WTC11 (cell line): ENCODE data around the gene GPR149. TPM values are rescaled to one million over a fixed set of nuclear protein-coding genes. Genes with fewer than 3 reads are reported as not detected.

ENCODE experiments used
- ATAC-seq: fragments of 200-7000 bp; cut with Tn5 transposase; 2 replicates; pipeline ENCODE4 v1.10.0; 2021; ENCODE audit warnings: mild to moderate bottlenecking, moderate library complexity
- CTCF ChIA-PET: fragments of 300-600 bp; sonication (Branson Sonifier 250); formaldehyde crosslinking; loops from one replicate; lab custom pipeline; 2021; ENCODE audit warnings: antibody characterized with exemption; lab: Charles Lee
- POLR2A ChIA-PET: fragments of 350-600 bp; sonication (Branson Sonifier 250); formaldehyde crosslinking; loops from one replicate; lab custom pipeline; 2021; ENCODE audit warnings: antibody characterized with exemption; lab: Charles Lee
- DNase-seq: peaks from one replicate; pipeline ENCODE4 v3.0.0; 2021; ENCODE audit warnings: low spot score
- H3K27ac Mint-ChIP-seq: 2 replicates; pipeline ENCODE4 v1.8.0; 2021; ENCODE audit warnings: mixed read lengths
- H3K27me3 Mint-ChIP-seq: 2 replicates; pipeline ENCODE4 v1.8.0; 2021; ENCODE audit warnings: low read depth, mild to moderate bottlenecking, moderate library complexity, mixed read lengths
- H3K36me3 Mint-ChIP-seq: 2 replicates; pipeline ENCODE4 v1.8.0; 2021; ENCODE audit warnings: mixed read lengths
- H3K4me1 Mint-ChIP-seq: 2 replicates; pipeline ENCODE4 v1.8.0; 2022; ENCODE audit warnings: mixed read lengths
- H3K4me3 Mint-ChIP-seq: 2 replicates; pipeline ENCODE4 v1.8.0; 2021; ENCODE audit warnings: mild to moderate bottlenecking, moderate library complexity, mixed read lengths
- H3K9me3 Mint-ChIP-seq: 2 replicates; pipeline ENCODE4 v1.8.0; 2021; ENCODE audit warnings: mixed read lengths
- CBFB ChIP-seq: sonication (generic); formaldehyde crosslinking; IDR thresholded peaks from 2 replicates; pipeline ENCODE4 v1.8.1; 2022; ENCODE audit warnings: mild to moderate bottlenecking, low read depth, missing genetic modification reagents
- CREB1 ChIP-seq: sonication (generic); formaldehyde crosslinking; IDR thresholded peaks from 2 replicates; pipeline ENCODE4 v1.8.0; 2023; ENCODE audit warnings: mild to moderate bottlenecking, missing genetic modification reagents
- ETV6 ChIP-seq: sonication (generic); formaldehyde crosslinking; IDR thresholded peaks from 2 replicates; pipeline ENCODE4 v1.8.1; 2022; ENCODE audit warnings: mild to moderate bottlenecking, missing genetic modification reagents
- RORB ChIP-seq: fragments of 250-450 bp; sonication (Bioruptor Pico); IDR thresholded peaks from 2 replicates; pipeline ENCODE4 v1.9.0; 2021; ENCODE audit warnings: mild to moderate bottlenecking
- SOX15 ChIP-seq: fragments of 250-450 bp; sonication (Bioruptor Pico); IDR thresholded peaks from 2 replicates; pipeline ENCODE4 v1.9.0; 2021; ENCODE audit warnings: mild to moderate bottlenecking
- TP53 ChIP-seq: sonication (generic); formaldehyde crosslinking; IDR thresholded peaks from 2 replicates; pipeline ENCODE4 v1.8.1; 2023; ENCODE audit warnings: mild to moderate bottlenecking, missing genetic modification reagents
- ZBTB21 ChIP-seq: sonication (generic); formaldehyde crosslinking; IDR thresholded peaks from 2 replicates; pipeline ENCODE4 v1.8.1; 2023; ENCODE audit warnings: mild to moderate bottlenecking, missing genetic modification reagents, borderline replicate concordance
- ZNF138 ChIP-seq: sonication (generic); formaldehyde crosslinking; conservative IDR thresholded peaks from 2 replicates; pipeline ENCODE4 v1.8.1; 2022; ENCODE audit warnings: mild to moderate bottlenecking, moderate library complexity, missing genetic modification reagents
- ZNF232 ChIP-seq: sonication (generic); formaldehyde crosslinking; IDR thresholded peaks from 2 replicates; pipeline ENCODE4 v1.8.0; 2022; ENCODE audit warnings: mild to moderate bottlenecking, missing genetic modification reagents
- ZNF263 ChIP-seq: sonication (generic); formaldehyde crosslinking; IDR thresholded peaks from 2 replicates; pipeline ENCODE4 v1.8.1; 2022; ENCODE audit warnings: low read depth, mild to moderate bottlenecking, moderate library complexity, missing genetic modification reagents
- ZNF317 ChIP-seq: sonication (generic); formaldehyde crosslinking; IDR thresholded peaks from 2 replicates; pipeline ENCODE4 v1.8.1; 2023; ENCODE audit warnings: low read depth, mild to moderate bottlenecking, moderate library complexity, missing genetic modification reagents, borderline replicate concordance
- ZNF423 ChIP-seq: fragments of 250-450 bp; sonication (Bioruptor Pico); IDR thresholded peaks from 2 replicates; pipeline ENCODE4 v2.1.2; 2022; ENCODE audit warnings: mild to moderate bottlenecking, moderate library complexity
- total RNA-seq: library from RNA; stranded (reverse); gene quantifications from 3 replicates; pipeline ENCODE4 v1.2.3, GENCODE V29; 2021
- TF ChIP-seq, protein P1 (sequence below): sonication (generic); formaldehyde crosslinking; IDR thresholded peaks from 2 replicates; pipeline ENCODE4 v1.8.0; 2023; ENCODE audit warnings: missing genetic modification reagents, mild to moderate bottlenecking, borderline replicate concordance
- TF ChIP-seq, protein P2 (sequence below): sonication (generic); formaldehyde crosslinking; IDR thresholded peaks from 2 replicates; pipeline ENCODE4 v1.8.0; 2022; ENCODE audit warnings: mild to moderate bottlenecking, missing genetic modification reagents
- TF ChIP-seq, protein P3 (sequence below): sonication (generic); formaldehyde crosslinking; IDR thresholded peaks from 2 replicates; pipeline ENCODE4 v1.8.1; 2023; ENCODE audit warnings: mild to moderate bottlenecking, moderate library complexity, missing genetic modification reagents
- TF ChIP-seq, protein P4 (sequence below): fragments of 250-450 bp; sonication (Bioruptor Pico); IDR thresholded peaks from 2 replicates; pipeline ENCODE4 v1.9.0; 2021; ENCODE audit warnings: mild to moderate bottlenecking
- TF ChIP-seq, protein P5 (sequence below): fragments of 250-450 bp; sonication (Bioruptor Pico); IDR thresholded peaks from 2 replicates; pipeline ENCODE4 v1.9.0; 2021; ENCODE audit warnings: mild to moderate bottlenecking, borderline replicate concordance

The GPR149 gene
- total RNA-seq, 1 experiment from 2014 or later = not detected

DNA sequence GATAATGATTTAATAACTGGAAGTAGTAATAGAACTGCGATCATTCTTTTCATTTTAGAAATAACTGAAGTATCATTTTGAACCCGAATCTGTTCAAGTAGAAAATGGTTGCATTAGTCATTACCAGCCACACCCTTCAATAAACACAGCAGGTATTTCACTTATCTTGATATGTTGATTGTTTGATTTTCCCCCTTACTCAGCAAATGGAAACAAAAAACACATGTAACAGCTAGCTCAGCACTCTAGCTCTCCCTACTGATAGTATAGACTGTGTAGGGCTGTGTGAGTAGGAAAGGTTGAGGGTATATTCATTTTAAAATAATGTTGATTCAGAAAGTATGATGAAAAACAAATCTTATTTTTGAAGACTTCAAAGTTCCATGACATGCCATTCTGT lies 1.1 kb upstream of the GPR149 start (continued):
- TF ChIP-seq, protein P1, sequence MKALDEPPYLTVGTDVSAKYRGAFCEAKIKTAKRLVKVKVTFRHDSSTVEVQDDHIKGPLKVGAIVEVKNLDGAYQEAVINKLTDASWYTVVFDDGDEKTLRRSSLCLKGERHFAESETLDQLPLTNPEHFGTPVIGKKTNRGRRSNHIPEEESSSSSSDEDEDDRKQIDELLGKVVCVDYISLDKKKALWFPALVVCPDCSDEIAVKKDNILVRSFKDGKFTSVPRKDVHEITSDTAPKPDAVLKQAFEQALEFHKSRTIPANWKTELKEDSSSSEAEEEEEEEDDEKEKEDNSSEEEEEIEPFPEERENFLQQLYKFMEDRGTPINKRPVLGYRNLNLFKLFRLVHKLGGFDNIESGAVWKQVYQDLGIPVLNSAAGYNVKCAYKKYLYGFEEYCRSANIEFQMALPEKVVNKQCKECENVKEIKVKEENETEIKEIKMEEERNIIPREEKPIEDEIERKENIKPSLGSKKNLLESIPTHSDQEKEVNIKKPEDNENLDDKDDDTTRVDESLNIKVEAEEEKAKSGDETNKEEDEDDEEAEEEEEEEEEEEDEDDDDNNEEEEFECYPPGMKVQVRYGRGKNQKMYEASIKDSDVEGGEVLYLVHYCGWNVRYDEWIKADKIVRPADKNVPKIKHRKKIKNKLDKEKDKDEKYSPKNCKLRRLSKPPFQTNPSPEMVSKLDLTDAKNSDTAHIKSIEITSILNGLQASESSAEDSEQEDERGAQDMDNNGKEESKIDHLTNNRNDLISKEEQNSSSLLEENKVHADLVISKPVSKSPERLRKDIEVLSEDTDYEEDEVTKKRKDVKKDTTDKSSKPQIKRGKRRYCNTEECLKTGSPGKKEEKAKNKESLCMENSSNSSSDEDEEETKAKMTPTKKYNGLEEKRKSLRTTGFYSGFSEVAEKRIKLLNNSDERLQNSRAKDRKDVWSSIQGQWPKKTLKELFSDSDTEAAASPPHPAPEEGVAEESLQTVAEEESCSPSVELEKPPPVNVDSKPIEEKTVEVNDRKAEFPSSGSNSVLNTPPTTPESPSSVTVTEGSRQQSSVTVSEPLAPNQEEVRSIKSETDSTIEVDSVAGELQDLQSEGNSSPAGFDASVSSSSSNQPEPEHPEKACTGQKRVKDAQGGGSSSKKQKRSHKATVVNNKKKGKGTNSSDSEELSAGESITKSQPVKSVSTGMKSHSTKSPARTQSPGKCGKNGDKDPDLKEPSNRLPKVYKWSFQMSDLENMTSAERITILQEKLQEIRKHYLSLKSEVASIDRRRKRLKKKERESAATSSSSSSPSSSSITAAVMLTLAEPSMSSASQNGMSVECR (CRISPR knock-in tag) = no peak
- TF ChIP-seq ZNF232 (CRISPR knock-in tag) (no peak), ZNF138 (CRISPR knock-in tag) (no peak)

DNA sequence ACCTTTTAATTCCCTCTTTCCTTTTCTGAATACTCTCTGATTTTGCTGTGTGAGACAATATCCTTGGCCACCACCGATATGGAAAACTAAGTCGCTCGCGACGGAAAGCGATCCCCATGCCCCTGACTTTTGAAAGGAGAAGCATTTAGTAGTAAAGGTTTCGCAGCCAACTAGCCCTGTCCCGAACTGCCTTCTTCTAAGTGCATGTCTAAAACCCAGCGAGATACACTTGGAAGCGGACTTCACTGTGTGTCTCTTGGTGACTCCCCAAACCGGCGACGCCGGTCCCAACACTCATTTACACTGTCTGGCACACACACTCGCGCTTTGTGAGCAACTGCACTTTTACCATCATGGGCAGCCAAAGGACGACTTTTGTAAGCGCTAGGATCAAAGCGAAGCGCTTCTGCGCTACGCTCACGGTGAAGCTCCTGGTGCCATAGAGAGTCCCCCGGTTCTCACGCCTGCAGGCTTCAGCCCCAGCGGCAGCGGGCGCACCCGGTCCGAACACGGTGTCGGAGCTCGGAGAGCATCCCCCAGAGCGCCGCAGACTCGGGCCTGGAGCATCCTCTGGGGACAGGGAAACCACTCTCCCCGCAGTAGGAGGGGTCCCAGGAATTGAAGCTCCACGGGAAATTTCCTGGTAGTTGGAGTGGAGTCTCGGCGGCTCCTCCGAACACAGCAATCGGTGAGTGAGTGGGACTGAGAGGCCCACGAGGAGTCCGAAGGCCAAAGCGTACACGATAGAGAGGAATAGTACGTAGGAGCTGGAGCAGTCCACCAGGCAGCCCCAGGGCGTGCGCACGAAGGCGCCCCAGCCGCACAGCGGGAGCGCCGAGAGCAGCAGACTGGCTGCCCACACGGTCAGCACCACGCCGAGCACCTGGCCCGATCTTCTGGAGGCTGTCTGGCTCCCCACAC lies 1.4 kb downstream of the GPR149 start:
- DNase-seq = peak; percentile 47
- ChIA-PET POLR2A (no interaction called here), CTCF (interaction anchor here (1.1 to 1.4 kb wide), 2 partner anchors 124 to 131 kb away, joined by 3 to 4 read pairs; no protein-coding TSS in a partner anchor)
- H3K27me3 Mint-ChIP-seq = peaks cover 41% of the 10 kb centered on the region
- peak overlapping the region; percentile 81 for H3K4me3 Mint-ChIP-seq
- no peak overlapping the region for H3K27ac Mint-ChIP-seq
- TF ChIP-seq ETV6 (0 out of 2 replicates have a peak, but pooled peaks have one; percentile 49), CBFB (CRISPR knock-in tag) (0 out of 2 replicates have a peak, but pooled peaks have one; percentile 10), ZNF423 (CRISPR knock-in tag) (0 out of 2 replicates have a peak, but pooled peaks have one; percentile 21), SOX15 (no peak)
- peaks cover 31% of the 10 kb centered on the region for H3K4me1 Mint-ChIP-seq
- no peaks in the 10 kb centered on the region for H3K9me3 Mint-ChIP-seq
- ATAC-seq = peak; percentile 66
- no peaks in the 10 kb centered on the region for H3K36me3 Mint-ChIP-seq

DNA sequence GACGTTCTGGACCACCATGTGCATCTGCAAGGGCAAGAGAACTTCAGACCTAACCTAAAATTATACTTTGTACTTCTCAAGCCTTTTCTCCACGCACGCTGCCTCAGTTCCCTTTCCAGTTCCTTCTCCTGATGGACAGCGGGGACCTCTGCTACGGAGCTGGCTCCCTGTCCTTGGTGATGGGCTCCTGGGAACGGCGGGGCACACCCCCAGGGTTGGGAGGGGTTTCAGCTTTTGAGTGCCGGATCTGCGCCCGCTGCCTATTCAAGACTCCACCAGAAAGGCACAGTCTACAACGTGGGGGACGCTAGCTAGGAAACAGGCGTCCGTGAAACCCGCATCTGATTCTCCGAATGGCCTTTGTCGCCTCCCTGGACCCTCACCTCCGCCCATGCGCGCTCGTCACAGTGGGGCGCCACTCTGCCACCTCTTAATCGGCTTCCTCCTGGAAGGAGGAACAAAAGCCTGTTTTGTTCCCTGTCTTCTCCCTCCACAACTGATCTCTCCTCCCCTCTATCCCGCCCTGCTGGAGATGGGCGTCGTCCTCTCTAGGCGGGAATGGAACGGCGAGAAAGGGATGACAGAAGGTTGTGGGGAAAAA lies 2.2 kb downstream of the GPR149 start:
- CTCF ChIA-PET = interaction anchor here (1.1 kb wide), 1 partner anchor 124 kb away, joined by 4 read pairs; no protein-coding TSS in a partner anchor
- Mint-ChIP-seq H3K9me3 (no peaks in the 10 kb centered on the region), H3K27me3 (peaks cover 41% of the 10 kb centered on the region), H3K4me1 (peaks cover 31% of the 10 kb centered on the region), H3K36me3 (no peaks in the 10 kb centered on the region), H3K27ac (no peak overlapping the region), H3K4me3 (peak overlapping the region; percentile 81)
- ATAC-seq (peak; percentile 60), DNase-seq (peak; percentile 63)
- POLR2A ChIA-PET = no interaction called here
- TF ChIP-seq, protein P2, sequence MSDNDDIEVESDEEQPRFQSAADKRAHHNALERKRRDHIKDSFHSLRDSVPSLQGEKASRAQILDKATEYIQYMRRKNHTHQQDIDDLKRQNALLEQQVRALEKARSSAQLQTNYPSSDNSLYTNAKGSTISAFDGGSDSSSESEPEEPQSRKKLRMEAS = no peak
- TF ChIP-seq, protein P3, sequence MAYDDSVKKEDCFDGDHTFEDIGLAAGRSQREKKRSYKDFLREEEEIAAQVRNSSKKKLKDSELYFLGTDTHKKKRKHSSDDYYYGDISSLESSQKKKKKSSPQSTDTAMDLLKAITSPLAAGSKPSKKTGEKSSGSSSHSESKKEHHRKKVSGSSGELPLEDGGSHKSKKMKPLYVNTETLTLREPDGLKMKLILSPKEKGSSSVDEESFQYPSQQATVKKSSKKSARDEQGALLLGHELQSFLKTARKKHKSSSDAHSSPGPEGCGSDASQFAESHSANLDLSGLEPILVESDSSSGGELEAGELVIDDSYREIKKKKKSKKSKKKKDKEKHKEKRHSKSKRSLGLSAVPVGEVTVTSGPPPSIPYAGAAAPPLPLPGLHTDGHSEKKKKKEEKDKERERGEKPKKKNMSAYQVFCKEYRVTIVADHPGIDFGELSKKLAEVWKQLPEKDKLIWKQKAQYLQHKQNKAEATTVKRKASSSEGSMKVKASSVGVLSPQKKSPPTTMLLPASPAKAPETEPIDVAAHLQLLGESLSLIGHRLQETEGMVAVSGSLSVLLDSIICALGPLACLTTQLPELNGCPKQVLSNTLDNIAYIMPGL (CRISPR knock-in tag) = no peak
- TF ChIP-seq, protein P4, sequence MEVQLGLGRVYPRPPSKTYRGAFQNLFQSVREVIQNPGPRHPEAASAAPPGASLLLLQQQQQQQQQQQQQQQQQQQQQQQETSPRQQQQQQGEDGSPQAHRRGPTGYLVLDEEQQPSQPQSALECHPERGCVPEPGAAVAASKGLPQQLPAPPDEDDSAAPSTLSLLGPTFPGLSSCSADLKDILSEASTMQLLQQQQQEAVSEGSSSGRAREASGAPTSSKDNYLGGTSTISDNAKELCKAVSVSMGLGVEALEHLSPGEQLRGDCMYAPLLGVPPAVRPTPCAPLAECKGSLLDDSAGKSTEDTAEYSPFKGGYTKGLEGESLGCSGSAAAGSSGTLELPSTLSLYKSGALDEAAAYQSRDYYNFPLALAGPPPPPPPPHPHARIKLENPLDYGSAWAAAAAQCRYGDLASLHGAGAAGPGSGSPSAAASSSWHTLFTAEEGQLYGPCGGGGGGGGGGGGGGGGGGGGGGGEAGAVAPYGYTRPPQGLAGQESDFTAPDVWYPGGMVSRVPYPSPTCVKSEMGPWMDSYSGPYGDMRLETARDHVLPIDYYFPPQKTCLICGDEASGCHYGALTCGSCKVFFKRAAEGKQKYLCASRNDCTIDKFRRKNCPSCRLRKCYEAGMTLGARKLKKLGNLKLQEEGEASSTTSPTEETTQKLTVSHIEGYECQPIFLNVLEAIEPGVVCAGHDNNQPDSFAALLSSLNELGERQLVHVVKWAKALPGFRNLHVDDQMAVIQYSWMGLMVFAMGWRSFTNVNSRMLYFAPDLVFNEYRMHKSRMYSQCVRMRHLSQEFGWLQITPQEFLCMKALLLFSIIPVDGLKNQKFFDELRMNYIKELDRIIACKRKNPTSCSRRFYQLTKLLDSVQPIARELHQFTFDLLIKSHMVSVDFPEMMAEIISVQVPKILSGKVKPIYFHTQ (CRISPR knock-in tag) = no peak
- 0 out of 2 replicates have a peak, but pooled peaks have one; percentile 7 for TF ChIP-seq CBFB (CRISPR knock-in tag)
- TF ChIP-seq, protein P5, sequence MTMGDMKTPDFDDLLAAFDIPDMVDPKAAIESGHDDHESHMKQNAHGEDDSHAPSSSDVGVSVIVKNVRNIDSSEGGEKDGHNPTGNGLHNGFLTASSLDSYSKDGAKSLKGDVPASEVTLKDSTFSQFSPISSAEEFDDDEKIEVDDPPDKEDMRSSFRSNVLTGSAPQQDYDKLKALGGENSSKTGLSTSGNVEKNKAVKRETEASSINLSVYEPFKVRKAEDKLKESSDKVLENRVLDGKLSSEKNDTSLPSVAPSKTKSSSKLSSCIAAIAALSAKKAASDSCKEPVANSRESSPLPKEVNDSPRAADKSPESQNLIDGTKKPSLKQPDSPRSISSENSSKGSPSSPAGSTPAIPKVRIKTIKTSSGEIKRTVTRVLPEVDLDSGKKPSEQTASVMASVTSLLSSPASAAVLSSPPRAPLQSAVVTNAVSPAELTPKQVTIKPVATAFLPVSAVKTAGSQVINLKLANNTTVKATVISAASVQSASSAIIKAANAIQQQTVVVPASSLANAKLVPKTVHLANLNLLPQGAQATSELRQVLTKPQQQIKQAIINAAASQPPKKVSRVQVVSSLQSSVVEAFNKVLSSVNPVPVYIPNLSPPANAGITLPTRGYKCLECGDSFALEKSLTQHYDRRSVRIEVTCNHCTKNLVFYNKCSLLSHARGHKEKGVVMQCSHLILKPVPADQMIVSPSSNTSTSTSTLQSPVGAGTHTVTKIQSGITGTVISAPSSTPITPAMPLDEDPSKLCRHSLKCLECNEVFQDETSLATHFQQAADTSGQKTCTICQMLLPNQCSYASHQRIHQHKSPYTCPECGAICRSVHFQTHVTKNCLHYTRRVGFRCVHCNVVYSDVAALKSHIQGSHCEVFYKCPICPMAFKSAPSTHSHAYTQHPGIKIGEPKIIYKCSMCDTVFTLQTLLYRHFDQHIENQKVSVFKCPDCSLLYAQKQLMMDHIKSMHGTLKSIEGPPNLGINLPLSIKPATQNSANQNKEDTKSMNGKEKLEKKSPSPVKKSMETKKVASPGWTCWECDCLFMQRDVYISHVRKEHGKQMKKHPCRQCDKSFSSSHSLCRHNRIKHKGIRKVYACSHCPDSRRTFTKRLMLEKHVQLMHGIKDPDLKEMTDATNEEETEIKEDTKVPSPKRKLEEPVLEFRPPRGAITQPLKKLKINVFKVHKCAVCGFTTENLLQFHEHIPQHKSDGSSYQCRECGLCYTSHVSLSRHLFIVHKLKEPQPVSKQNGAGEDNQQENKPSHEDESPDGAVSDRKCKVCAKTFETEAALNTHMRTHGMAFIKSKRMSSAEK (CRISPR knock-in tag) = no peak
- TF ChIP-seq CREB1 = no peak
- TF ChIP-seq ZNF232 (CRISPR knock-in tag) = no peak
- no peak for TF ChIP-seq TP53
- TF ChIP-seq ZNF263 (CRISPR knock-in tag) = no peak
- no peak for TF ChIP-seq ZBTB21 (CRISPR knock-in tag)
- TF ChIP-seq RORB = no peak
- no peak for TF ChIP-seq ZNF317 (CRISPR knock-in tag)
